ENCODE measurements around the gene CALCOCO1.
"Not testable (repeated sequence)": the region's sequence is repeated elsewhere in the genome, so short reads cannot be mapped to it uniquely, and the experiment has no call there.

The CALCOCO1 gene

DNA sequence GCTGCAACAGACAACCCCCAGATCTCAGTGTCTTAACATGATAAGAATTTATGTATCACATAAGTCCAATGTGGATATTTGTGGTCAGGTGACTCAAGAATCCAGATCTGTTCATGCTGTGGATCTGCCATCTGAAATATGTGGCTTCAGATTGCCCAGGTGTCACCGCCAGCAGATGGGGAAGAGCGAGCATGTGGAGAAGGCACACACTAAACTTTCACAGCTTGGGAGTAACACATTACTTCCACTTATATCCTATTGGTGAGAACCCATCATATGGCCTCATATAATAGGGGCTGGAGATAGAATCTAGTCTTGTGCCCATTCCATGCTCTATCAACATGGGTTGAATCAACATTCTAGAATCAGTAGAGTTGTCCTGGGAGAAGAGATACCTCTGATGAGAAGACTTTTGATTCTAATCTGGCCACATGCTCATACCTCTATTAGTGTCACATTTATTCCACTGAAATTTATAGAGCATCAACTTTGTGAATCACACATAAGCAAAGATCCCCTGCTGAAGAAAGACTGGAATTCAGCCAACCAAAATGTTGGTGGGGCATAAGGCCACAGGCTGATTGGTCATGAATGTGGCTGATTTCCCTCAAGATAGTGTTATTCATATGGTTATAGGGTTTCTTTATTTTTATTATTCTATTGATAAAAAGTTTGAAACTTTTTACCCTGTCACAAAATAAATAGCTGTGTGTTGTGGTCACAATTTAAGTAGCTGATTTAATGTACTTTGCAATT lies 6.0 kb upstream of the CALCOCO1 start:
- DNase-seq = no peak

DNA sequence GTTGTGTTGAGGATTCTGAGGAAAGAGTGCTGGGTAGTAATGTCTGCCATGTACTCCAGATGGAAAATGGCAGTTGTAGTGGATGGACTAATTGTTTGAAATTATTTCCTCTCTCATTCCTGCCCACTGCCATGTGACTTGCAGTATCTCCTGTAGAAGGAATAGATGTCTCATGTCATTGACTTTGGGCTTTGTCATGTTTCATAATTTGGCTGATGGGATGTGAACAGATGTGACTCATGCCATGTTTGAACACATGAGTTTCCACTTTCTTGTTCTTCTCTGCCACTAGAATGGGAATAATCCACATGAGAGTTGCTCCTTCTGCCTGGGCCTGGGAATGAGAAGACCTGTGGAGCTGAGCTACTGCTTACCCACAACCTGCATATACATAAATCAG lies 2.4 kb upstream of the CALCOCO1 start:
- no peak for DNase-seq

DNA sequence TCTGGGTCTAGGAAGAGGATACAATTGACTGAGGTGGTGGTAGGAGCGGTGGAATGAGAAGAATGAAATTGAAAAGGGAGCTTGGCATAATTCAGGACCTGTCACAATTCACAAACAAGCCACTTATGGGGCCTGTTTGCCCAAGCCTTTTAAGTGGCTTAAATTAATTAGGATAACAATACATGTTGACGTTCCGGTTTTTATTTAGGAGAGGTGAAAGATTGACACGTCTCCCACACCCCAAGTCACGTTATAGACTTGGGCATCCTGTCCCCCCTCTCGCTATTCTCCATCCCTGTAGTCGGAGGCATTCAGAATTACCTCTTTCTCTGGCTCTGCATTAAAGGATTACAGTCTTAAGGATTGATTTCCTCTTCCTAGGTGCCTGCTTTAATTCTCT lies 954 bp upstream of the CALCOCO1 start:
- DNase-seq = no peak

- DNase-seq = no peak
Measured at GRCh38 chr12:53726946-53727309, 324 bp downstream of the CALCOCO1 start.

GRCh38 chr12:53726341-53726740 lies 911 bp downstream of the CALCOCO1 start:
- DNase-seq = no peak

GRCh38 chr12:53725824-53726223 lies 1.4 kb downstream of the CALCOCO1 start:
- no peak for DNase-seq

DNA sequence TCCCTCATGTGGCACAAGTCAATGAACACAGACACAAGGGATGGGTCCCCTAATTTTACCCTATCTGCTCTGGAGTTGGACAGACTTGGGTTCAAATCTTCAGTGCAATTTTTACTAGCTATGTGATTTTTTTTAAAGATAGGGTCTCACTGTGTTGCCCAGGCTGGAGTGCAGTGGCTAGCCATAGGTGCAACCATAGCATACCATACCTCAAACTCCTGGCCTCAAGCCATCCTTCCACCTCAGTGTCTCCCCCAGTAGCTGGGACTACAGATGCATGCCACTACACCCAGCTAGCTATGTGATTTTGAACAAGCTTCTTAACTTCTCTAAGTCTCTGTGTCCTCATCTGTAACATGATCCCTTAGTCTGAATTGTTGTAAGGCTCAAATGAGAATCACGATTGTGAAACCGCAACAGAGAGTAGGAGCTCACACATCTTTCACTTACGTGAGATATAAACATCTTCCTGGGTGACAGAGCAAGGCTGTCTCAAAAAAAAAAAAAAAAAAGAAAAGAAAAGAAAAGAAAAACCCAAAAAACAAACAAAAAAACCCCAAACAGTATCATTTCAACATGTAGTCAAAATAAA lies 4.7 kb downstream of the CALCOCO1 start:
- no peak for DNase-seq

DNA sequence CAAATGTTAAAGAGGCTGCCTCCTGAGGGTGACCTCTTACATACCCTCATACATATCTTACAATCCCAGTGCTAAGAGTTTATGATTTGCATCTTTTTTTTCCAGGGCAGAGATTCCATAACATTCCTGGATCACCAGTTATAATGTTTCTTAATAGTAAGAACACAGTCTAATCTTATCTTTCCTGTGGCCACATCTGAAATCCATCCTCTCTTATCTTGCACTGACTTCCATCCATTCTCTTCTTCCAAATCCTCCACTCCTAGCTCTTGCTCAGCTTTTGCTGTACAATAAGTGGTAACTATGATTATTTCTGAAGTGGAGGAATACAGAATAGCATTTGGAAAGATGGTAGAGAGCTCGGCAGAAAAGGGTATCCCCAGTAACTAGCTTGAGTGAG lies 6.3 kb downstream of the CALCOCO1 start:
- no peak for DNase-seq

- DNase-seq = no peak
Measured at GRCh38 chr12:53719649-53720048, 7.6 kb downstream of the CALCOCO1 start.

DNA sequence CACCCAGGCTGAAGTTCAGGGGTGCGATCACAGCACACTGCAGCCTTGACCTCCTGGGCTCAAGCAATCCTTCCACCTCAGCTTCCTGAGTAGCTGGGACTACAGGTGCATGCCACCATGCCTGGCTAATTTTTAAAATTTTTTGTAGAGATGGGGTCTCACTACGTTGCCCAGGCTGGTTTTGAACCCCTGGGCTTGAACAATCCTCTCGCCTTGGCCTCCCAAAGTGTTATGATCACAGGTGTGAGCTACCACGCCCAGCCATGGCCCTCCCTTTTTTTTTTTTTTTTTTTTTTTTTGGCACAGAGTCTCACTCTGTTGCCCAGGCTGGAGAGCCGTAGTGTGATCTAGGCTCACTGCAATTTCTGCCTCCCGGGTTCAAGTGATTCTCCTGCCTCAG lies 8.7 kb downstream of the CALCOCO1 start:
- not testable (repeated sequence) for DNase-seq

GRCh38 chr12:53717319-53717718 lies 9.9 kb downstream of the CALCOCO1 start:
- DNase-seq = no peak

DNA sequence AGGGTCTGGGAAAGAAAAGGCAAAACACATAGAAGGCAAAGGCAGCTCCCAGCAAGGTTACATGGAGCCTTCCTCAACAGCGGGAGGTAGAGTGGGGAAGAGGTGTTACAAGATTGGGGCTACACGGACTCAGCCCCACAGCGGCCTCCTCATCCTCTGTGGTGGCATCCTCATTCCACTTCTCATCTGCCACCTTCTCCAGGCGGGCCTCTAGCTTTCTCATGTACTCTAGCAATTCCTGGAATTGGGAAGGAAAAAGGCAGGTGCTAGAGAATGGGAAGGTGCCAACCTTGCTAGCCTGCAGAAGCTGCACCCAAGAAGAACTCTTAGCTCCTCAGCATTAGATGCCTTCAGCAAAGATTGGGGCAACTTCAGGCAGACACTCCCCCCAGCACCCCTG lies 13.2 kb downstream of the CALCOCO1 start:
- DNase-seq = no peak

DNA sequence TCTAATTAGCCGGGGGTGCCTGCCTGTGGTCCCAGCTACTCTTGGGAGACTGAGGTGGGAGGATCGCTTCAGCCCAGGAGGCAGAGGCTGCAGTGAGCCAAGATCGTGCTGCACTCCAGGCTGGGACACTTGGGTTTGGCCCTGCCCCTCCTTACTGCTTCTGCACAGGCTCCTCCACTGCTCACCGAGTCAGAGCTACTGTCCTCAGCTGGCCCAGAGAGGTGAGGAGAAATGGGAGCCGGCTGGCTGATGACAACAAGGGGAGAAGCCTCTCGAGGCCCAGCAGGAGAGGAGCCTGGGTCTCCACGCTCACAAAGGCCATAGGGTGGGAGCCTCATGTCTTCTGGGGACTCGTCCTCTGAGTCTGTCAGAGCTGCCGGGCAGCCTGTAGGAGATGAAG lies 13.7 kb downstream of the CALCOCO1 start:
- no peak for DNase-seq

GRCh38 chr12:53712059-53712643 lies 15.1 kb downstream of the CALCOCO1 start:
- DNase-seq = no peak

GRCh38 chr12:53710091-53710490 lies 17.2 kb downstream of the CALCOCO1 start:
- no peak for DNase-seq

- DNase-seq = no peak
Measured at GRCh38 chr12:53709671-53710070, 17.6 kb downstream of the CALCOCO1 start.

GRCh38 chr12:53706080-53706479 lies 21.2 kb downstream of the CALCOCO1 start:
- no peak for DNase-seq

- no peak for DNase-seq
Measured at GRCh38 chr12:53703756-53704155, 23.5 kb downstream of the CALCOCO1 start.

DNA sequence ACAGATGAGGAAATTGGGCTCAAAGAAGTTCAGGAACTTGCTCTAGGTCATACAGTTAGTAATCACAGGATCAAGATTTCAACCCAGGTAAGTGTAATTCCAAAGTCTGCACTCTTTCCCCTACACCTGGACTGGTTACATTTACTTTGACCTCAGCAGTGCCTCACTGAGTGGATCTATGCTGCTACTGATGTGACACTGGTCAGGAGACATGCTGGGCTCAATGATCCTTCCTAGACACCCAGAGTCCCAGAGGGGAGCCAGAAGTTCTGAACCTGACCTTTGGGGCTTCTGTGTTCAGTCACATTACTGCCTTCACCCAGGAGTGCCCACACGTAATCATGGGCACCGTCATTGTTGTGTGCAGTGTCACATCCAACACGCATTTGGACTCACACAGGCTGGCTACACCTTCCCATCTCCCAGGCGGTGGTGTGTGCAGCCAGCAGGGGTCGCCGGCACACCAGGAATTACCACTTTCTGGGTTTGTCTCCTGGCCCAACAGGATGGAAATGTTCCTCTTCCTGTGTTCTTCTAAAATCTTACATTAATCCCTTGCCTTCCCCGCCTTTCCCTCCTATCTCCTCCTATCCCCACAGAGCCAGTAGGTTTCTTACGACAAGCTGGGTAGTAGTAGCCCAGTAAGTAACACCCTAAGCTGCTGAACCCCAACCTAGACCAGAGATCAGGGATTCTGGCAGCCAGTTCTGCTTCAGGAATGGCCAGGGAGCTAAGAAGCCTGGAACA lies 25.6 kb downstream of the CALCOCO1 start:
- DNase-seq = peak; percentile 78

- no peak for DNase-seq
Measured at GRCh38 chr12:53700567-53700966, 26.7 kb downstream of the CALCOCO1 start.

DNA sequence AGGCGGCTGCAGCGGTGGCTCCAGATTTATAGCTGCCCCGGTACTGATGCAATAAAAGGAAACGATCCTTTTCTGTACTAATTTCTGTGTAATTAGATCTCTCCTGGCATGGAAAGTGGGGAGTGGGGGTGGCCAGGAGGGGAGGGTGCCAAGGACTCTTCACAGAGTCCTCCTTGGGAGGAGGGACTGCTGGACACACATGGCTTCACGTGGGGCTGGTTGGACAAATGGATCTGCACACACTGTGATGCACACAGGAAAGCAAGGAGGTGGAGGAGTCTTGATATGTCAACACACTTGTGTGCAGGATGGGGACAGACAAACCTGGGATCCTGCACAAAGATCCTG lies 27.6 kb downstream of the CALCOCO1 start:
- DNase-seq = no peak

GRCh38 chr12:53698948-53699677 lies 28.1 kb downstream of the CALCOCO1 start:
- no peak for DNase-seq

DNA sequence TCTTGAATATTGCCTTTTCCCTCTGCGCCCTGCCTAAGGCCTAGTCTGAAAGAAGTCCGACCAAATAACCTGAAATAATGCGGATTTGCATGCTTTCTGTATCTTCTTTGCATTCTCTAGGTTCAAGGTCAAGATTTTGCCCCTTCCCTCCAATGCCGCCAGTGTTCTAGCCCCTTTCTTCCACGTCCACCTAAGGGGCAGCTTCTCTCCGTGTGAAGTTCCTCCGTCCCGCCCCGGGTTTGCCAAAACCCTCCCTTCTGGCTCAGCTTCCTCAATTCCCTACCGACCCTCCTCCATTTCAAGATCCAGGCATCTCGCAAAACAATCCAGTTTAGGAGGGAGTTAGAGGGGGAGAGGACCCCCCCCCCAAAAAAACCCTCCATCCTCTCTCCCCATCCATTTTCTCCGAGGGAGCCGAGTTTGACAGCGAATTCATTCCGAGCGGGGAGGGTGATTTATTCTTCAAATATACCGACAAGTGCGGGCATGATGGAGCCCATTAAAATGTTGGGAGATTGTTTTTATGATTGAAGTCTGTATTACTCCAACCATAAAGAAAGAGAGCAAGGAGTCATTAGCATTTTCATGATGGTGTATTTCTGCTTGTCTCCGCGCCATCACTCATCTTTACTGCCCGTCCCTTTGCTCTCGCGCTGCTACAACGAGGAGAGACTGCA lies 30.5 kb downstream of the CALCOCO1 start:
- DNase-seq = no peak

Measured in activated naive CD4-positive, alpha-beta T cell treated with Interleukin-2 at 50 U/mL for 16 hours (primary cell).